H1 (cell line): Measurements from ENCODE around the gene CCDC117.

Source experiments
- ASH2L ChIP-seq: fragments of 200-600, 300-600 bp; sonication (generic); IDR thresholded peaks from one replicate; pipeline ENCODE4 v1.7.1; 2017; ENCODE audit warnings: low read length
- ATF3 ChIP-seq: IDR thresholded peaks from 2 replicates; pipeline ENCODE4 v1.6.1; 2011; ENCODE audit warnings: low read depth, mild to moderate bottlenecking, low read length; ENCODE audit not compliant: insufficient read depth
- BRCA1 ChIP-seq: IDR thresholded peaks from 2 replicates; pipeline ENCODE4 v1.6.1; 2012; ENCODE audit warnings: low read depth, low read length, improper control_type of control experiment
- CBX8 ChIP-seq: fragments of 300-800, 300-1000 bp; sonication (generic); IDR thresholded peaks from 2 replicates; pipeline ENCODE4 v1.7.1; 2016; ENCODE audit warnings: low read depth, low read length, borderline replicate concordance
- CTCF ChIP-seq, 3 experiments: IDR thresholded peaks; 1 replicate in 2 of 3; 2 replicates in 1 of 3; pipeline versions ENCODE4 v1.5.1 to v1.6.1; 2011; ENCODE audit warnings: low read length in 3 of 3, mild to moderate bottlenecking in 3 of 3, inconsistent platforms in 2 of 3, low read depth in 1 of 3, moderate library complexity in 1 of 3; ENCODE audit not compliant: insufficient read depth in 1 of 3; ENCODE audit errors: control extremely low read depth in 1 of 3
- EP300 ChIP-seq, 2 experiments: IDR thresholded peaks; 1 replicate in 1 of 2; 2 replicates in 1 of 2; pipeline ENCODE4 v1.6.1; 2011 to 2012; ENCODE audit warnings: low read depth in 2 of 2, low read length in 2 of 2, mild to moderate bottlenecking in 2 of 2, borderline replicate concordance in 1 of 2, inconsistent platforms in 1 of 2, moderate library complexity in 1 of 2
- EZH2 ChIP-seq: fragments of 200-600 bp; sonication (generic); IDR thresholded peaks from 2 replicates; pipeline ENCODE4 v1.7.1; 2012; ENCODE audit warnings: low read depth, mild to moderate bottlenecking, moderate library complexity, low read length, inconsistent platforms; ENCODE audit not compliant: severe bottlenecking
- POLR2A ChIP-seq, 2 experiments: IDR thresholded peaks; 1 replicate in 1 of 2; 2 replicates in 1 of 2; pipeline ENCODE4 v1.6.1; 2011; ENCODE audit warnings: low read depth in 2 of 2, low read length in 2 of 2, mild to moderate bottlenecking in 2 of 2; ENCODE audit errors: control extremely low read depth in 1 of 2
- POLR2AphosphoS5 ChIP-seq: IDR thresholded peaks from 2 replicates; pipeline ENCODE4 v1.6.1; 2011; ENCODE audit warnings: low read depth, low read length
- RAD21 ChIP-seq, 2 experiments: IDR thresholded peaks in 1 of 2; conservative IDR thresholded peaks in 1 of 2; 2 replicates each; pipeline ENCODE4 v1.6.1; 2011; ENCODE audit warnings: low read depth in 2 of 2, low read length in 2 of 2, improper control_type of control experiment in 1 of 2, inconsistent platforms in 1 of 2, mild to moderate bottlenecking in 1 of 2, moderate library complexity in 1 of 2
- RFX5 ChIP-seq: IDR thresholded peaks from 2 replicates; pipeline ENCODE4 v1.6.1; 2011; ENCODE audit warnings: low read depth, low read length, improper control_type of control experiment, borderline replicate concordance
- SIX5 ChIP-seq: IDR thresholded peaks from 2 replicates; pipeline ENCODE4 v1.6.1; 2011; ENCODE audit warnings: mild to moderate bottlenecking, low read depth, low read length
- USF2 ChIP-seq: IDR thresholded peaks from 2 replicates; pipeline ENCODE4 v1.6.1; 2011; ENCODE audit warnings: low read length, improper control_type of control experiment

- TF ChIP-seq CTCF (IDR thresholded peaks at IDR 0.05; ENCODE audit: control extremely low read depth in 1 of 3, insufficient read depth in 1 of 3, low read depth in 1 of 3, low read length in 3 of 3) (no peak), SIX5 (no peak), ATF3 (no peak), EZH2 (no peak), POLR2A (IDR thresholded peaks at IDR 0.05; ENCODE audit: control extremely low read depth in 1 of 2, low read depth in 2 of 2, low read length in 2 of 2) (no peak), CBX8 (no peak), POLR2AphosphoS5 (no peak), RAD21 (IDR thresholded peaks at IDR 0.05 in 1 of 2, conservative IDR thresholded peaks at IDR 0.05 in 1 of 2; ENCODE audit: low read depth in 2 of 2, low read length in 2 of 2) (no peak), RFX5 (no peak), BRCA1 (no peak), EP300 (IDR thresholded peaks at IDR 0.05; ENCODE audit: borderline replicate concordance in 1 of 2, low read depth in 2 of 2, low read length in 2 of 2) (no peak), ASH2L (no peak), USF2 (no peak)
These were observed 29.9 kb upstream of the CCDC117 start for GRCh38 chr22:28742562-28742962.
